Measurements from ENCODE around the gene MYBBP1A.
"Not testable (repeated sequence)": the region's sequence is repeated elsewhere in the genome, so short reads cannot be mapped to it uniquely, and the experiment has no call there.

MYBBP1A gene, protein sequence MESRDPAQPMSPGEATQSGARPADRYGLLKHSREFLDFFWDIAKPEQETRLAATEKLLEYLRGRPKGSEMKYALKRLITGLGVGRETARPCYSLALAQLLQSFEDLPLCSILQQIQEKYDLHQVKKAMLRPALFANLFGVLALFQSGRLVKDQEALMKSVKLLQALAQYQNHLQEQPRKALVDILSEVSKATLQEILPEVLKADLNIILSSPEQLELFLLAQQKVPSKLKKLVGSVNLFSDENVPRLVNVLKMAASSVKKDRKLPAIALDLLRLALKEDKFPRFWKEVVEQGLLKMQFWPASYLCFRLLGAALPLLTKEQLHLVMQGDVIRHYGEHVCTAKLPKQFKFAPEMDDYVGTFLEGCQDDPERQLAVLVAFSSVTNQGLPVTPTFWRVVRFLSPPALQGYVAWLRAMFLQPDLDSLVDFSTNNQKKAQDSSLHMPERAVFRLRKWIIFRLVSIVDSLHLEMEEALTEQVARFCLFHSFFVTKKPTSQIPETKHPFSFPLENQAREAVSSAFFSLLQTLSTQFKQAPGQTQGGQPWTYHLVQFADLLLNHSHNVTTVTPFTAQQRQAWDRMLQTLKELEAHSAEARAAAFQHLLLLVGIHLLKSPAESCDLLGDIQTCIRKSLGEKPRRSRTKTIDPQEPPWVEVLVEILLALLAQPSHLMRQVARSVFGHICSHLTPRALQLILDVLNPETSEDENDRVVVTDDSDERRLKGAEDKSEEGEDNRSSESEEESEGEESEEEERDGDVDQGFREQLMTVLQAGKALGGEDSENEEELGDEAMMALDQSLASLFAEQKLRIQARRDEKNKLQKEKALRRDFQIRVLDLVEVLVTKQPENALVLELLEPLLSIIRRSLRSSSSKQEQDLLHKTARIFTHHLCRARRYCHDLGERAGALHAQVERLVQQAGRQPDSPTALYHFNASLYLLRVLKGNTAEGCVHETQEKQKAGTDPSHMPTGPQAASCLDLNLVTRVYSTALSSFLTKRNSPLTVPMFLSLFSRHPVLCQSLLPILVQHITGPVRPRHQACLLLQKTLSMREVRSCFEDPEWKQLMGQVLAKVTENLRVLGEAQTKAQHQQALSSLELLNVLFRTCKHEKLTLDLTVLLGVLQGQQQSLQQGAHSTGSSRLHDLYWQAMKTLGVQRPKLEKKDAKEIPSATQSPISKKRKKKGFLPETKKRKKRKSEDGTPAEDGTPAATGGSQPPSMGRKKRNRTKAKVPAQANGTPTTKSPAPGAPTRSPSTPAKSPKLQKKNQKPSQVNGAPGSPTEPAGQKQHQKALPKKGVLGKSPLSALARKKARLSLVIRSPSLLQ (N-terminal part only)

DNA sequence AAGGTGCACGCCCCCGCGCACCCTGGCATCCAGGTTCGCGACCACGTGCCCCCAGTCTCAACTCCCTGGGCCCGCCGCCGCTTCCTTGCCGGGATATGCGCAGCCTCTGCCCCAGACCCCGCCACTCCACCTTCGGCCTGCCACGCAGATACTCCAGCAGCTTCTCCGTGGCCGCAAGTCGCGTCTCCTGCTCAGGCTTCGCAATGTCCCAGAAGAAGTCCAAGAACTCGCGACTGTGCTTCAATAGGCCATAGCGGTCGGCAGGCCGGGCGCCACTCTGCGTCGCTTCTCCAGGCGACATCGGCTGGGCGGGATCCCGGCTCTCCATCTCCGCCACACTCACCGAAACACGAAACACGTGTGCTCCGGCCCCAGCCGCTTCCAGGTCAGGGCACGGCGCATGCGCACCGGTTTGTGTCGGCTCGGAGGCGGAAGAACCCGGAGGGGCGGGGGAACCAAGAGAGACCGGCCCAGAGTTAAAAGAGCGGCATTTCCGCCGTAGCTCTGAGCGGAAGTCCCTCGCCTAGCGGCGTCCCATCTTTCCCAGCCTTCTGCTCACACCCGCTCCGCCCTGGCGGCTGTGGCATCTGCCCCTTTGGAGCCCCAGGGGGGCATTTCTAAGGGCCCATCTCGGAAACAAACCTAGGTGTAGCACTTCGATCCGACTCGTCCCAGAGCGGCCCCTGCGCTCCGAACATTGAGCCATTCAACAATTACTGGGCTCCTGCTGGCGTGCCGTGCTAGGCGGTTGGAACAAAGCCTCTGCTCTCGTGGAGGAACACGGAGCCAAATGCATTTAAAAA is at the start of gene MYBBP1A:
MYBBP1A (minus strand) TSS at position 388 of the 803 bp plus-strand sequence; CDS start at position 328, 60 bp downstream.
- peak; percentile 99 for DNase-seq

GRCh38 chr17:4604736-4605135 is 49.6 kb upstream of the MYBBP1A start:
- DNase-seq = not testable (repeated sequence)

GRCh38 chr17:4604111-4604644 is 49.0 kb upstream of the MYBBP1A start:
- DNase-seq = no peak

- no peak for DNase-seq
Measured at GRCh38 chr17:4602041-4602440, 46.9 kb upstream of the MYBBP1A start.

DNA sequence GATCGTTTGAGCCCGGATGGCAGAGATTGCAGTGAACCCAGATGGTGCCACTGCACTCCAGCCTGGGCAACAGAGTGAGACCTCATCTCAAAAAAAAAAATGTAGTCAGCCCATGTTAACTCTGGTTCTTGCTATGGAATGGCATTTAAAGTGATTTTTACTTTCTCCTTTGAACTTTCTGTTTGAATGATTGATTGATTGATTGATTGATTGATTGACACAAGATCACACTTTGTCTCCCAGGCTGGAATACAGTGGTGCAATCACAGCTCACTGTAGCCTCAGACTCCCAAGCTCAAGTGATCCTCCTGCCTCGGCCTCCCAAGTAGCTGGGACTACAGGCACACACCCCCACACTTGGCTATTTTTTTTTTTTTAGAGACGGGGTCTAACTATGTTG is 46.1 kb upstream of the MYBBP1A start:
- DNase-seq = no peak

DNA sequence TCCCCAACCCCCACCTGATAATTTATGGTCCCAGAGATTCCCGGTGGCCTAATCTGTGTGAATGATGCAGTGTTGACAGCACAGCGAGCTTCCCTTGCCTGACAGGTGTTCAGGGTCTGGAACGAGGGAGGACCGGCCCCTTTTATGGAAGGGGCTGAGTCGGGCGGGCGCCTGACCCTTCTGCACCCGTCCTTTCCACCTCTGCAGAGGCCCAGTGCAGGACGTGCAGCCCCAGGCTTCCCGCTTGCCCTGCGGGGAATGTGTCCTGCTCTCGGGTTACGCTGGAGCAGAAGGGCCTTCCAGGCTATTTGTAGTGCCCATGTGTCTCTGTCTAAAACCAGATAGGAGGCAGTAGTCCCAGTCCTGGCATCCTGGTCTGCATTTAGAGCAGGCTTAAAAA is 45.4 kb upstream of the MYBBP1A start:
- no peak for DNase-seq

DNA sequence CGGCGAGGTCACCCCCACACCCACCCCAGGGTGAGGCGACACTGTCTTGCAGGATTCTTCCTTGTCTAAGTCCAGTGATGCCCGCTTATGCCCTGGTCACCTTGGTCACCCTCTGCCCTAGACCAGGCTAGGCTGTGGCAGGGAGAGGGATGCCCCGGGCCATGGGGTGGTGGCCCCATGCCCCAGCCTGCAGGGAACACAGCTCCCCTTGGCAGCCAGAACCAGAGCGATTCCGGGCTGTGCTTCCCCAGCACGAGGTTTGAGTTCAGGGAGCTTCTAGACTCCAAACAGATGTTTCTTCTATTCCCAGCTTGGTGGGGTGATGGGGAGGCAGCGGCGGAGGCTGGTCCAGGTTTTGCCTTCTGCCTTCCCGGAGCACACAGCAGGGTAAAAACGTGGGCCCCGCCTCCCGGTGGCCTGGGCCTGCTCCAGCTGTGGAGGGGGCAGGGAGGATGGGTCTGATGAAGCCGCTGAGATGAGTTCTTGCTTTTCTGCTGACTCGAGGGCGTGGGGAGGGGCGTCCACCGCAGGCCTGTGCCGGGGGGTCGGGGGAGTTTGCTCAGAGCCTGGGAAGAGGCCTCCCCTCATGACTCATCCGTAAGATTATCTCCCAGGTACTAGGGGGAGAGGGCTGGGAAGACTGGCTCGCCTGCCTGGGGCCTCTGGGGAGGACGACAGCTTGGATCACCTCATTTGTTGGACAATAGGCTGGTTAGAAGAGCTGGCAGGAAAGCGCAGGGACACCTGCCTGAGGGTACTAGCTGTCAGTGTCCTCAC is 44.5 kb upstream of the MYBBP1A start:
- DNase-seq = no peak

- no peak for DNase-seq
Measured at GRCh38 chr17:4598776-4599504, 43.8 kb upstream of the MYBBP1A start.

DNA sequence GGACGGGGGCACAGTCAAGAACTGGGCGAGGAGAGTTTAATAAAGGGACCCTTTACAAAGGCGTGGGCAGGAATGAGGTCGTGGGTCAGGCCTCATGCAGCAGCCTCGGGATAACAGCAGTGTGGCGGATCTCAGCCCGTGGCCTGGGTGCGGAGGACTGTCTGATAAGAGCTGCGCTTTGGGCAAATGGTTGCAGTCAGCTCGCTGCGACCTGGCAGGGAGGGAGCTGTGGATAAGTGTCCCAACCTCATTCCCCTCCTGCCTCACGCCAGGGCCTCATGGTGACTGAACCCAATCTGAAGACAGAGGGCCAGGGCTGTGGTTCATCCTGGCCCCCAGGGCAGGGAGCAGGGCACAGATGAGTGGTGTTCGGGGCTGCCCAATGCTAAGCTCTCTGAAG is 42.8 kb upstream of the MYBBP1A start:
- DNase-seq = no peak

- DNase-seq = no peak
Measured at GRCh38 chr17:4596636-4597380, 41.6 kb upstream of the MYBBP1A start.

- not testable (repeated sequence) for DNase-seq
Measured at GRCh38 chr17:4595685-4596342, 40.6 kb upstream of the MYBBP1A start.

GRCh38 chr17:4594931-4595684 is 39.9 kb upstream of the MYBBP1A start:
- peak; percentile 75 for DNase-seq

DNA sequence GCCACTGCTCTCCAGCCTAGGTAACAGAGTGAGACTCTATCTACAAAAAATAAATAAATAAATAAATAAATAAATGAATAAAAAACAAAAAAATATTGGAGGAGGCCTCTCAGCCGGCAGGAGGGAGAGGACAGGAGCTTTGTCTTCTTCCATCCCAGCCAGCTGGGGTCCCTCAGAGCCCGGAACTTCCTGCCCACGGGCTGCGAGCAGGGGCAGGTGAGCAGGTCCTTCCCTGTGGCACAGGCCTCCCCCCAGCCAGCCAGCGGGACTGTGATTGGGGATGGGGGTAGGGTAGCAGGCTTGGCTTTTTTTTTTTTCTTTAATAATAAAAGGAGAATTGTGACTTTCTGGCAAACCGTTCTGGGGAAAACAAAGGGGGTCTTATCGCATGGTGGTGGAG is 39.2 kb upstream of the MYBBP1A start:
- no peak for DNase-seq

DNA sequence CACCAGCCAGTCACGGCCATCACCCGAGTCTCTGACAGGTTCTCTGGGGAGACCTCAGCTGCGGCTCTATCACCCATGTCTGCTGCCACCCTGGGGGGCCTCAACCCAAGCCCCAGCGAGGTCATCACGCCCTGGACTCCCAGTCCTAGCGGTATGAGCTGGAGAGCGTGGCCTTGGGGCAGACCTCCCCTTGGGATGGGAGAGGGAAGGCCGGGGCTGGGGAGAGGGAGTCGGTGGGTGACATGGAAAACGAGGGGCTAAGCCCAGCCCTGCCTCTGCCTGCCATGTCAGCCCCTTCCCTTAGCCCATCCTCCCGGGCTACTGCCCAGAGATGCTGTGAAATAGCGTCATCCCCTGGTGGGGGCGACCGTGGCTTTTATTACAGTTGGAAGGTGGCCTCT is 37.8 kb upstream of the MYBBP1A start:
- DNase-seq = no peak

- no peak for DNase-seq
Measured at GRCh38 chr17:4592240-4593005, 37.2 kb upstream of the MYBBP1A start.

DNA sequence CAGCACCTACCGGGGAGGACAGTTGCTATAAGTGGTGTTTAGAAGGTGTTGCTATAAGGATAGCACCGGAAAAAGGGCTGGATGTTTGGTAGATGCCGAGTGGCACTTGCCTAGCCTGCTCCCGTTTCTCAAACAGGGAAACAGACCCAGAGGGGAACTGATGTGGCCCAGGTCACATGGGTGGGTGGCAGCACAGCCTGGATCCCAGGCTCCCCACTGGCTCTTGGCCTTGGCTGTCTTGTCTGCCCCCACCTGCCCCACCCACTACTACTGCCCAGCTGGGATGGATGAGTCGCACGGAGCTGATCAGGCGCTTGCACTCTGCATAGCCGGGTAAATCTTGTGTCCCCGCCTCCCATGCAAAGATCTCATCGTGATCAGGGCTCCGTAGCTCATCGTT is 36.3 kb upstream of the MYBBP1A start:
- no peak for DNase-seq

DNA sequence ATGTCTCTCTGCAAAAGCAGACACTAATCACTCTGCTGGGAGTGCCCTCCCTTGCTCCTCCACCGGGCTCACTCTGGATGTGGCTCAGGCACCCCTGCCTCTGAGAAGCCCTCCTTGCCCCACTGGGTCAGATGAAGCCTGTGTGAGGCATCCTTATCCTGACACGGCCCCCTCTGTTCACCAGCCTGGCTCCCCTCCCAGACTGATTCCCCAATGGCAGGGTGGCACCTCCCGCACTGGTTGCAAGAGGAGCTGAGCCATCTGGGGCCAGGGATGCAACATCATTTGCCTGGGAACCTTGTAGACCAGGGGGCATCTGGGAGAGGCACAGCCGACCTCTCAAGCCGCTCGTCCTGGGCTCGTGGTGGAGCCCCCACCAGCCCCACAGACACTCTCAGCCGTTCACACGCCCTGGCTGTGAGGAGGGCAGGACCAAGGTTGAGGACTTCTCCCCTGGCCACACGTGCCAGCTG is 35.8 kb upstream of the MYBBP1A start:
- no peak for DNase-seq
